HG02981 (cell line): Measurements from ENCODE around the gene WDR74.
"Not testable (repeated sequence)": the region's sequence is repeated elsewhere in the genome, so short reads cannot be mapped to it uniquely, and the experiment has no call there.

Source experiments
- ATAC-seq: cut with Tn5 transposase; IDR thresholded peaks from one replicate; pipeline ENCODE4 v1.9.1; 2021; ENCODE audit warnings: mild to moderate bottlenecking, moderate library complexity; ENCODE audit not compliant: unreplicated experiment

Gene WDR74

GRCh38 chr11:62860835-62861563 is 21.6 kb upstream of the WDR74 start:
- ATAC-seq: no peak

- not testable (repeated sequence) for ATAC-seq
These were observed 19.9 kb upstream of the WDR74 start for GRCh38 chr11:62859281-62859703.

- no peak for ATAC-seq
These were observed 18.8 kb upstream of the WDR74 start for GRCh38 chr11:62858201-62858600.

GRCh38 chr11:62857541-62857982 is 18.2 kb upstream of the WDR74 start:
- ATAC-seq: no peak

GRCh38 chr11:62856333-62856895 is 17.0 kb upstream of the WDR74 start:
- ATAC-seq: no peak

GRCh38 chr11:62855571-62856332 is 16.4 kb upstream of the WDR74 start:
- peak; percentile 84 for ATAC-seq

GRCh38 chr11:62854825-62855570 is 15.6 kb upstream of the WDR74 start:
- no peak for ATAC-seq

- no peak for ATAC-seq
These were observed 14.8 kb upstream of the WDR74 start for GRCh38 chr11:62854013-62854824.

GRCh38 chr11:62853279-62853965 is 14.0 kb upstream of the WDR74 start:
- ATAC-seq: no peak

- no peak for ATAC-seq
These were observed 13.3 kb upstream of the WDR74 start for GRCh38 chr11:62852523-62853188.

- ATAC-seq: no peak
These were observed 12.6 kb upstream of the WDR74 start for GRCh38 chr11:62851807-62852522.

- no peak for ATAC-seq
These were observed 11.8 kb upstream of the WDR74 start for GRCh38 chr11:62850911-62851806.

- no peak for ATAC-seq
These were observed 8.5 kb upstream of the WDR74 start for GRCh38 chr11:62847767-62848314.

- no peak for ATAC-seq
These were observed 6.8 kb upstream of the WDR74 start for GRCh38 chr11:62846177-62846576.

- no peak for ATAC-seq
These were observed 4.8 kb upstream of the WDR74 start for GRCh38 chr11:62844154-62844553.

GRCh38 chr11:62843466-62843865 is 4.1 kb upstream of the WDR74 start:
- no peak for ATAC-seq

GRCh38 chr11:62842891-62843290 is 3.5 kb upstream of the WDR74 start:
- ATAC-seq: not testable (repeated sequence)
